Aorta (tissue), 5 donors: ENCODE measurements around the gene KCNJ12. TPM values are rescaled to one million over a fixed set of nuclear protein-coding genes. Genes with fewer than 3 reads are reported as not detected.

ENCODE experiments used
- ATAC-seq: fragments of 200-7000 bp; cut with Tn5 transposase; one replicate; pipeline ENCODE4 v1.9.1; 2022; ENCODE audit warnings: moderate library complexity; ENCODE audit not compliant: low FRiP score
- DNase-seq, 2 donors: peaks; one replicate each; pipeline ENCODE4 v3.0.0-alpha.2; 2020
- H3K27ac ChIP-seq, 2 donors: one replicate each; pipeline ENCODE4 v1.5.1; 2013; ENCODE audit warnings: low read length in 2 of 2, mild to moderate bottlenecking in 2 of 2, moderate library complexity in 2 of 2, control low read depth in 1 of 2, inconsistent platforms in 1 of 2, low read depth in 1 of 2
- H3K27me3 ChIP-seq, 2 donors: one replicate each; pipeline ENCODE4 v1.6.1; 2013; ENCODE audit warnings: control low read depth in 1 of 2, low read length in 1 of 2, mild to moderate bottlenecking in 1 of 2, moderate library complexity in 1 of 2; ENCODE audit not compliant: insufficient read depth in 2 of 2, control insufficient read depth in 1 of 2
- H3K36me3 ChIP-seq, 2 donors: one replicate each; pipeline ENCODE4 v1.6.1; 2013; ENCODE audit warnings: control low read depth in 1 of 2, low read length in 1 of 2, mild to moderate bottlenecking in 1 of 2; ENCODE audit not compliant: insufficient read depth in 2 of 2, control insufficient read depth in 1 of 2
- H3K4me1 ChIP-seq, 2 donors: one replicate each; pipeline ENCODE4 v1.6.1; 2013; ENCODE audit warnings: low read length in 2 of 2, control low read depth in 1 of 2, mild to moderate bottlenecking in 1 of 2, moderate library complexity in 1 of 2; ENCODE audit not compliant: insufficient read depth in 2 of 2, control insufficient read depth in 1 of 2
- H3K4me3 ChIP-seq, 2 donors: one replicate each; pipeline ENCODE4 v1.5.1; 2013; ENCODE audit warnings: low read length in 2 of 2, control low read depth in 1 of 2, mild to moderate bottlenecking in 1 of 2
- H3K9me3 ChIP-seq: one replicate; pipeline ENCODE4 v1.6.1; 2013; ENCODE audit warnings: mild to moderate bottlenecking, low read length; ENCODE audit not compliant: control insufficient read depth
- WGBS, 2 donors: extraction: QIAGEN DNeasy Blood & Tissue Kit; methylation state at CpG; one replicate each; pipeline ENCODE4 v1.1.7; 2013; 5-methylcytosine and 5-hydroxymethylcytosine counted together
- intact Hi-C, 2 donors: fragments of 100-400 bp; cut with DNase I; formaldehyde crosslinking; loops; one replicate each; pipeline versions ENCODE4 v1.14.2 to v1.15.0; 2022
- polyA plus RNA-seq, 2 donors: library from polyadenylated mRNA; stranded (reverse); fragments of 200-250 nt; gene quantifications; one replicate each; pipeline ENCODE4 v1.2.3, GENCODE V29; 2013
- total RNA-seq, 2 donors: library from RNA; stranded (reverse); fragmentation: NEBNext Ultra II Directional; extraction: Animal tissue kit (Norgen Biotek cat#: 25700); gene quantifications; one replicate each; pipeline ENCODE4 v1.2.1, GENCODE V29; 2021
- donor health status: healthy with polysubstance abuse.
- donor health status: Bipolar disorder and iron deficiency.
- donor health status: DM: no; HTN: no; CAD: no.
- donor health status: DM: no; HTN: no; CAD: no.
- donor health status: DM: yes; HTN: yes; CAD: no.

The KCNJ12 gene
- total and polyA plus RNA-seq, 4 donors, result 0.13 to 4.0 (median 2.9) TPM; not detected in 1

DNA sequence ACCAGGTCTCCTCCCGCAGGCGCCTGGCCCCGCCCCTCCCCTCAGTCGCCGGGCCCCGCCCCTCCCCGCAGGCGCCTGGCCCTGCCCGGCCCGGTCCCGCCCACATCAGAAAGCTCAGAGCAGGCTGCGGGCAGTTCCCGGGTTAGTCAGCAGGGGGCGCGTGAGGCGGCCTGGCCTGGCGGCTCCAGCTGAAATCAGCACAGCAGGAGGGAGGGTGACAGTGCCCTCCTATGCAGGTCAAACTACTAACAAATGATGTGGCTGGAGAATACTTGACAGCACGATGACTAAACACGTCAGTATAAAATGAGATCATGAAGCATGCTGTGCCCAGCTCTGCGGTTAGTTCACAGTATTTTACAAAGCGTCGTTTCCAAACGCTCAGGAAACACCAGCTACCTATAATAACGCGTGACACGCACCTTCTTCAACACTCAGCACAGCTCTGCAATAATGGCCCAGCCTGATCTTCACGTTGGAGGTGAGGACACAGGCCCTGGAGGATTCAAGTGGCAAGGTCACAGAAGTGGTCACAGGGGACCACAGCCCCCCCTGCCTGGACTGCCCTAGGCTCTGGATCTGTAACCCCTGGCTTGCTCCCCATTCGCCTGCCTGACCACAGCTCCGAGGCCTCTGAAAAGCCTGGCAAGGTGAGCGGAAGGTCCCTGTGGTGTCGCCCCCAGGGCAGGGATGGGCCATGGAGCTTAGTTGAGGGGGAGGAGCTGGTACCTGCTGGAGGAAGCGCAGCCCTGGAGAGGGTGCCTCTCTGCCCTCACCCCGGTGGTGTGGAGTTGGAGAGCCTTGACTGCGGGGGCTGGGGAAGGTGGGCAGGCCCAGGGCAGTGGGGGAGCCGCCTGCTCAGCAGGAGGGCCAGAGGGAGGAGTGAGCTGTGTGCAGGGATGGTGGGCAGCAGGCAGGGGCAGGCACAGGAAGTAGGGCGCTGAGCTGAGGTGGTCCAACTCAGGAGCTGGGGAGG is 81.2 kb downstream of the KCNJ12 start:
- H3K4me1 ChIP-seq, result no peaks in the 10 kb centered on the region
- ATAC-seq (peak; percentile 93), DNase-seq (peak; percentile 91 to 98)
- H3K27me3 ChIP-seq, result no peaks in the 10 kb centered on the region
- no peak overlapping the region for H3K4me3 ChIP-seq
- WGBS, 2 donors, result 12 to 13% methylated on average over 36 of the region's 36 CpGs
- intact Hi-C loops, result loop anchor here (2.0 to 10.0 kb wide), 5 partner anchors 53 to 333 kb away; partner anchors contain the start of genes DHRS7B (in 1 of the 2) and MAP2K3 (in 1 of the 2)
- H3K36me3 ChIP-seq, result no peaks in the 10 kb centered on the region
- H3K9me3 ChIP-seq, result no peaks in the 10 kb centered on the region
- no peak overlapping the region for H3K27ac ChIP-seq

DNA sequence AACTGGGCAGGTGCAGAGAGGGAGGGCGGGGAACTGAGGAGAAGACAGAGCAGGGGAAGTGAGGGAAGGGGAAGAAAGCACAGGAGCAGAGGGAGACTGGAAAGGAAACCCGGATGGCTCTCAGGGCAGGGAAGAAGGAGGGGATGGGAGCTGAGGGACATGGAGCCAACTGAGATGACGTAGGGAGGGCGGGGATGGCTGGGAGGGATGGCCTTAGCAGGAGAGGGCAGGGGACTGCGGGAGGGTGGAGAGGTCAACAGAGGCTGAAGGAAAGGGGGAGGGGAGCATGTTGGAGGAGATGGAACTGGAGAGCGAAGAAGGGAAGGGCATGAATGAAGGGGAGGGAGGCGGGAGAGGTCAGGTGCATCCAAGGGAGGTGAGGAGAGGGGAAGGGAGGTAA is 81.9 kb downstream of the KCNJ12 start:
- Histone ChIP-seq H3K9me3 (no peaks in the 10 kb centered on the region), H3K27ac (no peak overlapping the region), H3K36me3 (no peaks in the 10 kb centered on the region), H3K4me3 (no peak overlapping the region), H3K27me3 (no peaks in the 10 kb centered on the region), H3K4me1 (no peaks in the 10 kb centered on the region)
- DNase-seq (no peak), ATAC-seq (no peak)
- WGBS, 2 donors, result 32 to 44% methylated on average over 7 of the region's 7 CpGs
- intact Hi-C loops, result loop anchor here (5.0 to 10.0 kb wide), 4 partner anchors 54 to 333 kb away; partner anchors contain the start of genes DHRS7B (in 1 of the 2) and MAP2K3 (in 1 of the 2)

DNA sequence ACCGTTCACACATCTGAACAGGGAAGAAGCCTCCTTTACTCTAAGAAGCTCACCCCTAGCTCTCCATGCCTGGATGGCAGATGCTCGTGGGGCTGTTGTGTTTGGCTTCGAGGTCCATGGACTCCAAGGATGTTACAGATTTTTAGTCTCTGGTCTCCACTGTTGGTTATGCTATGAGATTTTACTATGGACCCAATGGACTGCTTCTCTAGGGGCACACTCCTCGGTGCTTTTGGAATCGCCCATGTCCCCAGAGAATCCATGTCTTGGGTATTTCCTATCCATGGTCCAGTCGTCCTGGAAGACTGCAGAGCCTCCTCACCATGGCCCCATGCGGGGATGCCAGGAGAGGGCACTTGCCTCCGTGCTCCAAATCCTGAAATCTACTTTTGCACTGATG is 83.4 kb downstream of the KCNJ12 start:
- H3K36me3 ChIP-seq, result no peaks in the 10 kb centered on the region
- DNase-seq (no peak), ATAC-seq (no peak)
- no peak overlapping the region for H3K4me3 ChIP-seq
- intact Hi-C loops, result loop anchor here (5.0 to 10.0 kb wide), 4 partner anchors 53 to 335 kb away; partner anchors contain the start of genes DHRS7B (in 1 of the 2) and MAP2K3 (in 1 of the 2)
- H3K4me1 ChIP-seq, result no peaks in the 10 kb centered on the region
- no peak overlapping the region for H3K27ac ChIP-seq
- H3K9me3 ChIP-seq, result no peaks in the 10 kb centered on the region
- WGBS, 2 donors, result 66 to 69% methylated on average over 8 of the region's 8 CpGs
- no peaks in the 10 kb centered on the region for H3K27me3 ChIP-seq

DNA sequence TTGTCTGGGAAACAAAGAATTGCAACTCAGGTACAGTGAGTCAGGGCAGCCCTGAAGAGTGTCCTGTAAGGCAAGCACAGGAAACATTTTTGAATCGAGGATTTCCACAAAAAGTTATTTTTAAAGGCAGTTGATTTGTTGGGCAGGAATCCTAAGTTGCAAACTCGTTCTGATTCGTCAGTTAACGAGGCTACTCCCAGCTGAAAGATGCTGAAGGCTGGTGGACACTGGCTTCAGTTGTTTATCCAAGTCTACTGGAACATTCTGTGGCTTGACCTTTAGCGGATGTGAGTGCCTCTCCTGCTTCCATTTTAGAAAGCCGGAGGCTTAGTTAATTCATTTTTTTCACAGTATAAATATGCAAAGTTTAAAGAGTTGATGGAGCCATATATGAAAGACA is 84.2 kb downstream of the KCNJ12 start:
- Histone ChIP-seq H3K27ac (no peak overlapping the region), H3K4me3 (no peak overlapping the region), H3K9me3 (no peaks in the 10 kb centered on the region), H3K4me1 (no peaks in the 10 kb centered on the region), H3K27me3 (no peaks in the 10 kb centered on the region), H3K36me3 (no peaks in the 10 kb centered on the region)
- 47 to 49% methylated on average over 6 of the region's 6 CpGs for WGBS, 2 donors
- intact Hi-C loops, result no loop called here
- ATAC-seq, result no peak
- no peak for DNase-seq

DNA sequence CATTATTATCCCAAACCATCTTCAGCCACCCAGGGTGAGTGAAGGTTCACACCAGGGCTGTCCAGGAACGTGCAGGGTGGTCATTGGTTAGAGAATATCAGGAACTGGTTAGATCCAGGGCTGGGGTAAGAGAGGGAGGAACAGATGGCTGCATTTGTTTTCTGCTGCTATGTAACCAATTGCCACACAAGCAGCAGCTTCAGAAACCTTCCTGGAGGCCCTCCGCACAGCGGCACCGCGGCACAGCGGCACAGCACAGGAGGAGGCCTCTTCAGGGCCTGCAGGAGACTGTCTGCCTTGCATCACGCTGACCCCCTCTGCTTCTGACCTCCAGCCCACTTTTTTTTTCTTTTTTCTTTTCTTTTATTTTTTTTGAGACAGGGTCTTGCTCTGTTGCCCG is 86.1 kb downstream of the KCNJ12 start:
- Histone ChIP-seq H3K36me3 (no peaks in the 10 kb centered on the region), H3K27me3 (no peaks in the 10 kb centered on the region), H3K9me3 (no peaks in the 10 kb centered on the region), H3K27ac (no peak overlapping the region), H3K4me3 (no peak overlapping the region), H3K4me1 (no peaks in the 10 kb centered on the region)
- WGBS, 2 donors, result 91 to 93% methylated on average over 8 of the region's 8 CpGs
- DNase-seq (no peak), ATAC-seq (no peak)
- intact Hi-C loops, result no loop called here

DNA sequence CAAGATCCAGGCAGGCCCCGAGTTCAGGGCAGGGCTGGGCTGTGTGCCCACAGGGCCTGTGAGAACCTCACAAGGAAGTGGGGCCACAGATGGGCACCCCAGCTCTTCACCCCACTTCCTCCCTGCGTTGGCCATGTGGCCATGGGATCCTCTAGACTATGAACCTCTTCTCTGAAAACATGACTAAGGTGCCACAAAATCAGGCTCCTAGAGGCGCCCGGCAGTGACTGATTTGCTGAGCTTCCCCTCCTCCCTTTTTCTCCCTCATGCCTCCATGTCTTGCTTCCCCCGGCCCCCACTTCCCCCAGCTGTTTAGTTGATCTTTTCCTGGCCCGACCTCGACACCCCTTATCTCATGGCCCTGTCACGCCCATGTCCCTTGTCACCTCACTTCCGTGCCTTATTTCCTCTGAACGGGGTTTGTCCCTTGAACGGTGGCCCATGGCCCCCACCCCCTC is 87.1 kb downstream of the KCNJ12 start:
- intact Hi-C loops, result no loop called here
- no peaks in the 10 kb centered on the region for H3K27me3 ChIP-seq
- H3K9me3 ChIP-seq, result no peaks in the 10 kb centered on the region
- no peak overlapping the region for H3K27ac ChIP-seq
- DNase-seq (no peak), ATAC-seq (no peak)
- no peak overlapping the region for H3K4me3 ChIP-seq
- no peaks in the 10 kb centered on the region for H3K36me3 ChIP-seq
- H3K4me1 ChIP-seq, result no peaks in the 10 kb centered on the region
- WGBS, 2 donors, result 76 to 78% methylated on average over 11 of the region's 11 CpGs

DNA sequence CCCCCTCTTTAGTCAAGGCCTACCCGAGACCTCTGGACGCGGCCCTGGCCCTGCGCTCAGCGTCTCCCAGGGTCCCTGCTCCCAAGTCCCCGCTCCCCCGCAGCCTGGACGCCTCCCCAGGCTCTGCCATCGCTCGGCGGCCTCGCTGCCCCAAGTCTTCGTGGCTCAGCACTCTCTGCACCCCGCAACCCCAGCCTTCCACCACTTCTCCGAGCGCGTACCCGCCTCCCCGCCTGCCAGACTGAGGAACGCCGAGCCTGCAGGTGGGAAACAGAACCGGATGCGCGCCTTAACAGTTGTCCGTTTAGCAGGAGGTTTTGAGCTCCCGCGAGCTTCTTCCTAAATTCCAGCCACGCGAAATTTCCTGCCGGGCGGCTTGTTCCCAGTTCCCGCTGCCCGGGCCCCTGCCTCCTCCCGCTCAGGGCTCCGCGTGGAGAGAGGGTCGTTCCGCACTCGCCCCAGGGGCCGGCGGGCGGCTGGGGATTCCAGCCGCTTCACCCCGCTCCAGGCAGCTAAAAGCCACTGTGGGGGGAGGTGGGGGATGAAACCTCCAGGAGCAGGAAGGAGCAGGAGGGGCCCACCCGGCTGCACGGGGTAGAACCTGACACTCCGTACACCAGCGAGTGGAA is 87.7 kb downstream of the KCNJ12 start:
- Histone ChIP-seq H3K27ac (no peak overlapping the region), H3K27me3 (no peaks in the 10 kb centered on the region), H3K9me3 (no peaks in the 10 kb centered on the region), H3K4me1 (no peaks in the 10 kb centered on the region), H3K4me3 (no peak overlapping the region), H3K36me3 (no peaks in the 10 kb centered on the region)
- WGBS, 2 donors, result 18% methylated on average over 48 of the region's 48 CpGs
- intact Hi-C loops, result no loop called here
- no peak for DNase-seq
- ATAC-seq, result peak; percentile 42

DNA sequence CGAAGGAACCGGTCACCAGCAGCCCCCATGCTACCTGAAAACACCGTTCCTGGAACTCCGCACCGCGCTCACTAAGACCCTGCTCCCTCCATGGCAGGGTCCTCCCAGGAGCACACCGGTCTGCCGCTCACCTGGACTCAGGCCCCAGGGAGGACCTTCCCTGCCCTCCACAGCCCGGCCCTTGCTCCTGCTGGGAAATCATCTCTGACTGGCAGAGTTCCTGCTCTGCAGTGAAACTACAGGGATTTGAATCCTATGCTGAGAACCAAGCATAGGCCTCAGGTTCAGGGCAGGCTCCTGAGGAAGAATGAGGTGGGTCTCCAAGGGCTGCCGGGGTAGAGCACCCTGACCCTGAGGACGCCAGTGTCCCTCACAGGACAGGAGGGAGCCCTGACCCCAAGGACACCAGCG is 88.5 kb downstream of the KCNJ12 start:
- no peaks in the 10 kb centered on the region for H3K9me3 ChIP-seq
- H3K27me3 ChIP-seq, result no peaks in the 10 kb centered on the region
- H3K4me1 ChIP-seq, result no peaks in the 10 kb centered on the region
- intact Hi-C loops, result no loop called here
- DNase-seq (no peak), ATAC-seq (no peak)
- H3K4me3 ChIP-seq, result no peak overlapping the region
- H3K36me3 ChIP-seq, result no peaks in the 10 kb centered on the region
- H3K27ac ChIP-seq, result no peak overlapping the region
- 82 to 84% methylated on average over 12 of the region's 12 CpGs for WGBS, 2 donors
